ENCODE measurements around the gene PCNX3. TPM values are rescaled to one million over a fixed set of nuclear protein-coding genes. Genes with fewer than 3 reads are reported as not detected.
"Not testable (repeated sequence)": the region's sequence is repeated elsewhere in the genome, so short reads cannot be mapped to it uniquely, and the experiment has no call there.

The PCNX3 gene
- total RNA-seq, 1 donor from 2014 or later = 50.2 TPM

- no peak for DNase-seq (ENCODE audit: low read depth)
Measured at GRCh38 chr11:65619281-65619928, 3.8 kb downstream of the PCNX3 start.

GRCh38 chr11:65620666-65621065 is 5.1 kb downstream of the PCNX3 start:
- no peak for DNase-seq (ENCODE audit: low read depth)

DNA sequence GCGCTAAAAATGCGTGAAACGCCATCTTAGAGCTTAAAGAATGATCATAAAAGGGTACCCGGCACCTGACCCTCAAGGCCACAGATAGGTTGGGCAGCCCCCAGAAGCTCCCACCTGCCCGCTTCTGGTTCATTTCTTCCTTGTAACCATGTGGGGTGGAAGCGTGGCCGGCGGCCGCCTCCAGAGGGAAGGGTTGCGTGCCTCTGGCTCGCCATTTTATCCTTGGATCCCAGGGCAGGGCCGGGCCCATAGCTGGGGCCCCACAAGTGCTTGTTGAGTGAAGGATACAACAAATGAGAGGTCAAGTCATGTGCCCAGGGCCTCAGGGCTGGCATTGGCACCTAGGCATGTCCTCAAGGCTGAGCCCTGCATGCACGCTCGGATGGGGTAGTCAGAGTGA is 5.9 kb downstream of the PCNX3 start:
- DNase-seq (ENCODE audit: low read depth) = no peak

GRCh38 chr11:65622011-65622410 is 6.4 kb downstream of the PCNX3 start:
- no peak for DNase-seq (ENCODE audit: low read depth)

GRCh38 chr11:65623177-65623576 is 7.6 kb downstream of the PCNX3 start:
- DNase-seq (ENCODE audit: low read depth) = no peak

GRCh38 chr11:65623852-65624616 is 8.5 kb downstream of the PCNX3 start:
- DNase-seq (ENCODE audit: low read depth) = no peak

DNA sequence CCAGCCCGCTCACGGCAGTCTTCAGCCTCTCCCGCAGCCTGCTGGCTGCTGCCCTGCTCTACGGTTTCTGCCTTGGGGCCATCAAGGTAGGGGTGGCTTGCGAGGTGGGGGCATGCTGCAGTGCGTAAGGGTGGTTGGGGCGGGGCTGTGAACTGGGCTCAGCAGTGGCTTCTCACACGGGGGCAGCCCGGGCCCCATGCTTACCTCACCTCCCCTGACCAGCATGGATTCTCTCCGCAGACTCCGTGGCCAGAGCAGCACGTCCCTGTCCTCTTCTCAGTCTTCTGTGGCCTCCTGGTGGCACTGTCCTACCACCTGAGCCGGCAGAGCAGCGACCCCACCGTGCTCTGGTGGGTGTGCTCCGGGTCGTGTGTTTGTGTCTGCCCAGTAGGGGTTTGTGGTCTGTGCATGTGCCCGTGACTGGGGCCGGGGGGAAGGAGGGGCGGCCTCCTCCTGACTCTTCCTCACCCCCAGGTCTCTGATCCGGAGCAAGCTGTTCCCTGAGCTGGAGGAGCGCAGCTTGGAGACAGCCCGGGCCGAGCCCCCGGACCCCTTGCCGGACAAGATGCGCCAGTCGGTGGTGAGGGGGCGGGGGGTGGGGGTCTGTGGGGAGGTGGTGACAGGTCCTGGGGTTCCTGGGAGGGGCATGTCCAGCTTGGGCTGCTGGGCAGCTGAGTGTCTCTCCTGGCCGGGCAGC is 9.5 kb downstream of the PCNX3 start:
- no peak for DNase-seq (ENCODE audit: low read depth)

GRCh38 chr11:65625628-65626342 is 10.2 kb downstream of the PCNX3 start:
- DNase-seq (ENCODE audit: low read depth) = peak; percentile 14

GRCh38 chr11:65627202-65627601 is 11.6 kb downstream of the PCNX3 start:
- no peak for DNase-seq (ENCODE audit: low read depth)

DNA sequence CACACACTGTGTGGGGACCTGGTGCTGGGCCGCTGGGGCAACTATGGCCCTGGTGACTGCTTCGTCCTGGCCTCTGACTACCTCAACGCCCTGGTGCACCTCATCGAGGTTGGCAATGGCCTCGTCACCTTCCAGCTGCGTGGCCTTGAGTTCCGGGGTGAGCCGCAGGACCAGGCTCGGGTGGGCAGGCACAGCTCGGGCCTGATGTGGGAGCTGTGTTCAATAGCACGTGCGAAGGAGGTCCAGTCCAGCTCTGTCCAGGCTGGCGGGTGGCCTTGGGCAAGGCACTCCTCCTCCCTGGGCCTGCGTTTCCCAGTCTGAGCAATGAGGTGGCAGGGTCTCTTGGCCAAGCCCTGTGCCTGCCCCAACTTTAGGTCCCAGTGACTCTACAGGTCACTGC is 14.0 kb downstream of the PCNX3 start:
- DNase-seq (ENCODE audit: low read depth) = no peak

DNA sequence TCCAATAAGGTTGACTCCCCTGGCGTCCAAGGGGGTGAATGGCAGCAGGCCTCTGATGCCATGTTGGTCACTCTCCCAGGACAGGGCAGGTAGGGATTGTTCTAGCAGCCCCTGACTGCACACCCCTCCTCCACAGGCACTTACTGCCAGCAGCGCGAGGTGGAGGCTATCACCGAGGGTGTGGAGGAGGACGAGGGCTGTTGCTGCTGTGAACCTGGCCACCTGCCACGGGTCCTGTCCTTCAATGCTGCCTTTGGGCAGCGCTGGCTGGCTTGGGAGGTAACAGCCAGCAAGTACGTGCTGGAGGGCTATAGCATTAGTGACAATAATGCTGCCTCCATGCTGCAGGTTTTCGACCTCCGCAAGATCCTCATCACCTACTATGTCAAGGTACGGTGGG is 14.6 kb downstream of the PCNX3 start:
- DNase-seq (ENCODE audit: low read depth) = no peak

- no peak for DNase-seq (ENCODE audit: low read depth)
Measured at GRCh38 chr11:65633390-65634108, 18.0 kb downstream of the PCNX3 start.

- no peak for DNase-seq (ENCODE audit: low read depth)
Measured at GRCh38 chr11:65634109-65634436, 18.5 kb downstream of the PCNX3 start.

DNA sequence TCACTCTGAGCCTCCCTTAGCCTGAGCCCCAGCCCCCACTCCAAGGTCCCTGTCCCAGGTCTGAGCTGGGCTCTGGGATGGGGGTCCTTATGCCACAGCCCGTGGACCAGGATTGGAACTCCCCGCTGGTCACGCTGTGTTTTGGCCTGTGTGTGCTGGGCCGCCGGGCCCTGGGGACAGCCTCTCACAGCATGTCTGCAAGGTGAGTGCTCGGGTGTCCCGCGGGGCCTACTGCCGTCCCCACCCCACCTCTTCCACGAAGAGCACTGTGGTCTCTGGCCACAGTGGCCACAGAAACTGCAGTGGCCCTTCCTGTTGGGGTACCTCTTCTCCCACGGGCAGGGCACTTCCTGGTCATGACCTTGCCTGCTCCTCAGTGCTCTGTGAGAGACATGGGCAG is 18.9 kb downstream of the PCNX3 start:
- DNase-seq (ENCODE audit: low read depth) = no peak

DNA sequence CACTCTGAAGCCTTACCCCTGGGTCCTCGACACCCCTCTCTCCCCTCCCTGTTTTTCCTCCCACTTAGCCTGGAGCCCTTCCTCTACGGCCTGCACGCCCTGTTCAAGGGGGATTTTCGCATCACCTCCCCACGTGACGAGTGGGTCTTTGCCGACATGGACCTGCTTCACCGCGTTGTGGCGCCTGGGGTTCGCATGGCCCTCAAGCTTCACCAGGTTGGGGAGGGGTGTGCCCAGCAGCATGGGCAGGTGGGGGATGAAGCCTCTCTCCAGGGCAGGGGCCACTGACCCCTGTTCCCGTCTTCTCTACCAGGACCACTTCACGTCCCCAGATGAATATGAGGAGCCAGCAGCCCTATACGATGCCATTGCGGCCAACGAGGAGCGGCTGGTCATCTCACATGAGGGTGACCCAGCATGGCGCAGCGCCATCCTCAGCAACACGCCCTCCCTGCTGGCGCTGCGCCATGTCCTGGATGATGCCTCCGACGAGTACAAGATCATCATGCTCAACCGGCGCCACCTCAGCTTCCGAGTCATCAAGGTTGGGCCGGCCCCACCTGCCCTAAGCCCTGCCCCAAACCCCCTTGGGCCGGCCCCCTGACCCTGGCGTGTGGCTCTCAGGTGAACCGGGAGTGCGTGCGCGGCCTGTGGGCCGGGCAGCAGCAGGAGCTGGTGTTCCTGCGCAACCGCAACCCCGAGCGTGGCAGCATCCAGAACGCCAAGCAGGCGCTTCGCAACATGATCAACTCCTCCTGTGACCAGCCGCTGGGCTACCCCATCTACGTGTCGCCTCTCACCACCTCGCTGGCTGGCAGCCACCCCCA is 19.5 kb downstream of the PCNX3 start:
- no peak for DNase-seq (ENCODE audit: low read depth)

DNA sequence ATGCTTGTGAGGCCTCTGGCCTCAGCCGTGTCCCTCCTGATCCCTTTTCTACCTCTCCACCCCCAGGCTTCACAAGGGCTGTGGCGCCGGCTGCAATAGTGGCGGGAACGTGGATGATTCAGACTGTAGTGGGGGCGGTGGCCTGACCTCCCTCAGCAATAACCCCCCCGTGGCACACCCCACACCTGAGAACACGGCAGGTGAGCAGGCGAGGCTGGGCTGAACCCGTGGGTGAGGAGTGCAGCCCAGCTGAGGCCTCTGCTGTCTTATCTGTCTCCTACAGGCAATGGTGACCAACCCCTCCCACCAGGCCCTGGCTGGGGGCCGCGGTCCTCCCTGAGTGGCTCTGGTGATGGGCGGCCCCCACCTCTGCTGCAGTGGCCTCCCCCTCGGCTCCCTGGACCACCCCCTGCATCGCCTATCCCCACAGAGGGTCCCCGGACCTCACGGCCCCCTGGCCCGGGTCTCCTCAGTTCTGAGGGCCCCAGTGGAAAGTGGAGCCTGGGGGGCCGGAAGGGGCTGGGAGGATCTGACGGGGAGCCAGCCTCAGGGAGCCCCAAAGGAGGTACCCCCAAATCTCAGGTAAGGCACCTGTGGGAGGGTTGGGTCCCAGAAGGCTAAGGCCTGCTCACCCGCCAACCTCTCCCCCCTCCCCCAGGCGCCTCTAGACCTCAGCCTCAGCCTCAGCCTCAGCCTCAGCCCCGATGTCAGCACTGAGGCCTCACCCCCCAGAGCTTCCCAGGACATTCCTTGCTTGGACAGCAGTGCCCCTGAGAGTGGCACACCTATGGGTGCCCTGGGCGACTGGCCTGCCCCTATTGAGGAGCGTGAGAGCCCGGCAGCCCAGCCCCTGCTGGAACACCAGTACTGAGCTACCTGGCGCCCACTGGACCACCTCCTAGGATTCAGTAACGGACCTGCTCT is 20.8 kb downstream of the PCNX3 start:
- no peak for DNase-seq (ENCODE audit: low read depth)

- DNase-seq (ENCODE audit: low read depth) = no peak
Measured at GRCh38 chr11:65637032-65637557, 21.5 kb downstream of the PCNX3 start.

DNA sequence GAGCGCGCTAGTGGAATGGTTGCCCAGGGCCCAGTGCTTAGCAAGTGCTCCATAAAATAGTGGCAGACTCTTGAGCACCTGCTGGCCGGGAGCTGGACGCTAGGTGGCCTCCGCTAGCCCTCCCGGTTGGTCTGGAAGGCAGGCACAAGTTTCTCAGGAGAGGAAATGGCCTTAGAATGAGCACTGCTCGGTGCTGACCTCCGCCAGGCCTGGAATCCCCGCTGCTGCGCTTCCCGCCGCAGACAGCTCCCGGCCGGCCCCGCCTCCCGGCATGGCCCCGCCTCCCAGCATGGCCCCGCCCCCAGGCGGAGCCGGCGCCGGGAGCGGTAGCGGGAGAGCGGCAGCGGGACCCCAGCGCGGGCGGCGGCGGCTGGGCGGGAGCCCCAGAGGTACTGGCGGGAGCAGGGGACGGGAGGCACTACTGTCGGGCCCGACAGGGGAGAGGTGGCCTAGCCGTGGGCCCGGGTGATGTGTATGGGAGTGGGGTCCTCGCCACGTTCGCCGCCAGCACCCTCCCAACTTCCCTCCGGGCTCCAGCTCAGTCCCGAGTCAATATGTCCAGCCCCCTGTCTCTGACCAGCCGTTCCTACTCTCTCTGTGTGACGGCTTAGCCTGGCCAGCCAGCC is 22.3 kb downstream of the PCNX3 start, which contains the start of gene SIPA1:
TSS of gene SIPA1 (plus strand) at position 308 of the 626 bp plus-strand sequence. CDS start 2,821 bp downstream, outside the sequence.
- DNase-seq (ENCODE audit: low read depth) = peak; percentile 91

- DNase-seq (ENCODE audit: low read depth) = not testable (repeated sequence)
Measured at GRCh38 chr11:65639228-65639597, 23.6 kb downstream of the PCNX3 start.

All from renal cortical epithelial cell (primary cell).